Esophagus (tissue), 2 donors: ENCODE data around the gene DNAJA2. TPM values are rescaled to one million over a fixed set of nuclear protein-coding genes. Genes with fewer than 3 reads are reported as not detected.
"Not testable (repeated sequence)": the region's sequence is repeated elsewhere in the genome, so short reads cannot be mapped to it uniquely, and the experiment has no call there.

Experiments
- H3K27ac ChIP-seq, 2 donors: one replicate each; pipeline ENCODE4 v1.5.1; 2013; ENCODE audit warnings: low read depth in 2 of 2, mild to moderate bottlenecking in 2 of 2, inconsistent platforms in 1 of 2, low read length in 1 of 2, moderate library complexity in 1 of 2
- H3K27me3 ChIP-seq, 2 donors: one replicate each; pipeline ENCODE4 v1.6.1; 2013; ENCODE audit warnings: low read length in 2 of 2, control low read depth in 1 of 2, mild to moderate bottlenecking in 1 of 2; ENCODE audit not compliant: insufficient read depth in 2 of 2, control insufficient read depth in 1 of 2
- H3K36me3 ChIP-seq, 2 donors: one replicate each; pipeline ENCODE4 v1.6.1; 2013; ENCODE audit warnings: low read length in 1 of 2; ENCODE audit not compliant: control insufficient read depth in 2 of 2, insufficient read depth in 2 of 2
- H3K4me1 ChIP-seq, 2 donors: one replicate each; pipeline ENCODE4 v1.6.1; 2013; ENCODE audit warnings: low read length in 1 of 2; ENCODE audit not compliant: control insufficient read depth in 2 of 2, insufficient read depth in 2 of 2
- H3K4me3 ChIP-seq, 2 donors: one replicate each; pipeline ENCODE4 v1.5.1; 2013; ENCODE audit warnings: low read length in 2 of 2, mild to moderate bottlenecking in 2 of 2, low read depth in 1 of 2, moderate library complexity in 1 of 2
- H3K9me3 ChIP-seq, 2 donors: one replicate each; pipeline ENCODE4 v1.6.1; 2013; ENCODE audit warnings: mild to moderate bottlenecking in 2 of 2, low read depth in 1 of 2, low read length in 1 of 2, moderate library complexity in 1 of 2; ENCODE audit not compliant: control insufficient read depth in 2 of 2, insufficient read depth in 1 of 2
- whole genome bisulfite sequencing, 2 donors: extraction: QIAGEN DNeasy Blood & Tissue Kit; methylation state at CpG; one replicate each; pipeline ENCODE4 v1.1.7; 2013; 5-methylcytosine and 5-hydroxymethylcytosine counted together
- polyA plus RNA-seq, 2 donors: library from polyadenylated mRNA; stranded (reverse); fragments of 200-250 nt; gene quantifications; one replicate each; pipeline ENCODE4 v1.2.3, GENCODE V29; 2013
- donor health status: healthy with polysubstance abuse.
- donor health status: Bipolar disorder and iron deficiency.

The DNAJA2 gene
- polyA plus RNA-seq, 2 donors: 31.1 to 39.2 TPM

GRCh38 chr16:47004652-47005051, 31.2 kb upstream of the DNAJA2 start:
- H3K9me3 ChIP-seq: no peaks in the 10 kb centered on the region
- no peak overlapping the region for H3K27ac ChIP-seq
- H3K36me3 ChIP-seq: no peaks in the 10 kb centered on the region
- no peaks in the 10 kb centered on the region for H3K27me3 ChIP-seq
- WGBS, 2 donors: 70 to 77% methylated on average over 2 of the region's 2 CpGs
- H3K4me1 ChIP-seq: no peaks in the 10 kb centered on the region
- no peak overlapping the region for H3K4me3 ChIP-seq

- 97 to 98% methylated on average over 9 to 24 of the region's 29 CpGs for WGBS, 2 donors
- H3K9me3 ChIP-seq, H3K27ac ChIP-seq, H3K4me1 ChIP-seq, H3K27me3 ChIP-seq, H3K4me3 ChIP-seq, H3K36me3 ChIP-seq: not testable (repeated sequence)
Measured at GRCh38 chr16:47000066-47000465, 26.6 kb upstream of the DNAJA2 start.

DNA sequence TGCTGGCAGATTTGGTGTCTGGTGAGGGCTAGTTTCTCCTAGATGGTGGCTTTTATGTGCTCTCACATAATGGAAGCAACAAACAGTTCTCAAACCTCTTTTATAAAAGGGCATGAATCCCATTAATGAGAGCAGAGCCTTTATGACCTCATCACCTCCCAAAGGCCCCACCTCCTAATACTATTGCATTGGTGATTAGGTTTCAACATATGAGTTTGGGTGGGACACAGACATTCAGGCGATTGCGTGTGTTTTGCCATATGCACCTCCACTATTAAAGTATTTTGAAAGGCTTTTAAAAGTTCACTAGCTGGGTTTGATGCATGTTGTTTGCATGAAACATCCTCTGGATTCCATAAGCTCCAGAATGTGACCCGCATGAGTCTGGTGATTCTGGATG, 24.4 kb upstream of the DNAJA2 start:
- Histone ChIP-seq H3K4me1 (peaks cover 0 to 2% of the 10 kb centered on the region in 2 donors), H3K27ac (no peak overlapping the region), H3K4me3 (no peak overlapping the region), H3K27me3 (no peaks in the 10 kb centered on the region), H3K9me3 (no peaks in the 10 kb centered on the region), H3K36me3 (no peaks in the 10 kb centered on the region)
- WGBS, 2 donors: 96 to 97% methylated on average over 3 of the region's 3 CpGs

DNA sequence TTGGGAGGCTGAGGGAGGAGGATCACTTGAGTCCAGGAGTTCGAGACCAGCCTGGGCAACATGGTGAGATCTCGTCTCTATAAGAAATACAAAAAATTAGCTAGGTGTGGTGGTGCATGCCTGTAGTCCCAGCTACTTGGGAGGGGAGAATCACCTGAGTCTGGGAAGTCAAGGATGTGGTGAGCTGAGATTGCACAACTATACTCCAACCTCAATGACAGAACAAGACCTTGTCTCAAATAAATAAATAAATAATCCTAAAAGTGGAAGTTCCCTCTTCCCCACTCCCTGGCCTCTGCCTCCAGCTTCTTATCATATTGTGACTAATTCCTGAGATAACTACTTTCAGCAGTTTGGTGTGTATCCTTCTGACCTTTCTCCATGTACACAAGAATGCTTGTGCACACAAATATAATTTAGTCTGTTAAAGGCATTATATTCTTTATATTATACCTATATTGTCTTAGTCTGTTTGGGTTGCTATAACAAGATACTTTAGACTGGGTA, 23.5 kb upstream of the DNAJA2 start:
- Histone ChIP-seq H3K4me1 (peaks cover 0 to 2% of the 10 kb centered on the region in 2 donors), H3K27ac (no peak overlapping the region), H3K36me3 (no peaks in the 10 kb centered on the region), H3K27me3 (no peaks in the 10 kb centered on the region), H3K9me3 (no peaks in the 10 kb centered on the region), H3K4me3 (no peak overlapping the region)
- WGBS, 2 donors: 90 to 96% methylated on average over 2 of the region's 2 CpGs

GRCh38 chr16:46996391-46996790, 22.9 kb upstream of the DNAJA2 start:
- Histone ChIP-seq H3K36me3 (no peaks in the 10 kb centered on the region), H3K27ac (no peak overlapping the region), H3K4me3 (no peak overlapping the region), H3K27me3 (no peaks in the 10 kb centered on the region), H3K9me3 (no peaks in the 10 kb centered on the region), H3K4me1 (peaks cover 0 to 2% of the 10 kb centered on the region in 2 donors)
- 67 to 76% methylated on average over 1 of the region's 1 CpG for WGBS, 2 donors

DNA sequence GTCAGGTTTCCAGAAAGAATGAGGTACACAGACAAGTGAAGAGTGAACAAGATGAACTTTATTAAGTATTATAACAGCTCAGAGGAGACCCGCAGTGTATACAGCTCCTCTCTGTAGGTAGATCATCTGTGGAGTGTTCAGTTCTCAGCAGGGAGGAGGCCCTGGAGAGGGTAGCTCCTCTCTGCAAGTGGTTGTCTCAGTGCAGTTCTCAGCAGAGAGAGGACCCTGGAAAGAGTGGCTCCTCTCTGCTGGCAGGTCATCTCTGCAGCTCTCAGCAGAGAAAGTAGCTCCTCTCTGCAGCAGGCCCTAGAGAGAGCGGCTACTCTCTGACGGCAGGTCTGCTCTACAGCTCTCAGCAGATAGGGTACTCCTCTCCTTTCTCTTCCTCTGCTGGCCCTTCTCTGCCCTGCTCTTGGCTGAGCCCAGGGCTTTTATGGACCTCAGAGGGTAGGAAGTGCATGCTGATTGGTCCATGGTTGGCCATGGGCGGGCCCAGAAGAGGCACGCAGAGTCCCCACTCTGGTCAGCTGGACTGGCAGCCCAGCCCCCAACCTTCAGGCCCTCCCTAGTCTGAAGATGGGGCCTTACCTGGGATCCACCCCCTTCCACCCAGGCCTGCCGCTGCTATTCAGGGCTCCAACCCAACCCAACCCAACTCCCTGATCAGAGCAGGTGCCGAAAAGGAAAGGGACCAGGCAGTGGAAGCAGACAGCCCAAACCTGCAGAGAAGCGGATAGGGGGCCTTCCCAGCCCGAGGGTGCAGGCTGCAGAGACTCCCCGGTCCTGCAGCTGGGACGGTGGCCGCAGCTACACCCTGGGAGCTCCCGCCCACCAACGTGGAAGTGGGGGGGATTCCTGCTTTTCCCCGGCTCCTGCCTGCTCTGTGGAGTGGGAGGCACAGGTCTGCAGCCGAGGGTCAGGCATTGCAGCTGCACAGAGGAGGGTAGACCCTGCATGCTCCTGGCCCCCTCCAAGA, 18.5 kb upstream of the DNAJA2 start:
- Histone ChIP-seq H3K4me1 (peaks cover 0 to 2% of the 10 kb centered on the region in 2 donors), H3K4me3 (no peak overlapping the region), H3K27me3 (no peaks in the 10 kb centered on the region), H3K9me3 (no peaks in the 10 kb centered on the region), H3K36me3 (no peaks in the 10 kb centered on the region), H3K27ac (no peak overlapping the region)
- WGBS, 2 donors: 92 to 93% methylated on average over 16 of the region's 16 CpGs

GRCh38 chr16:46986896-46987295, 13.4 kb upstream of the DNAJA2 start:
- H3K4me1 ChIP-seq: no peaks in the 10 kb centered on the region
- WGBS, 2 donors: 47 to 54% methylated on average over 3 of the region's 3 CpGs

DNA sequence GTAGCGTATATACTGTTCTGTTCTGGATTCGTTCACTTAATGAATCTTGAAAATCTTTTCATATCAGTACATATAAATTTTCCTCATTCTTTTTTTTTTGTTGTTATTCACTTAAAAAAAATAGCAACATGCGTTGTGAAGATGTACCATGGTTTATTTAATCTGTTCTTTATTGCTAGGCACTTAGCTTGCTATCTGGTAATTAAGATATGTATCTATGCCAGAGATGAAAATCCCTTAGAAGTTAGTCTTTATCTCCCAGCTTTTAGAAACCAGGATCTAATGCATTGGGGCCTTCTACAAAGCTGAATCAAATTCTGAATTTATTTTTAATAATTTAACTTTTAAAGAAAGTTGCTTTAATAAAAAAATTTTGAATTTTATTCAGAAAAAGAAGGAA, 13.0 kb upstream of the DNAJA2 start:
- Histone ChIP-seq H3K4me3 (no peak overlapping the region), H3K27ac (no peak overlapping the region), H3K36me3 (no peaks in the 10 kb centered on the region), H3K4me1 (no peaks in the 10 kb centered on the region), H3K9me3 (no peaks in the 10 kb centered on the region), H3K27me3 (no peaks in the 10 kb centered on the region)
- 87 to 91% methylated on average over 3 of the region's 3 CpGs for WGBS, 2 donors

More at GRCh38 chr16:46986896-46987295, 13.4 kb upstream of the DNAJA2 start:
- Histone ChIP-seq H3K4me3 (no peak overlapping the region), H3K9me3 (no peaks in the 10 kb centered on the region), H3K27ac (no peak overlapping the region), H3K36me3 (no peaks in the 10 kb centered on the region), H3K27me3 (no peaks in the 10 kb centered on the region)

DNA sequence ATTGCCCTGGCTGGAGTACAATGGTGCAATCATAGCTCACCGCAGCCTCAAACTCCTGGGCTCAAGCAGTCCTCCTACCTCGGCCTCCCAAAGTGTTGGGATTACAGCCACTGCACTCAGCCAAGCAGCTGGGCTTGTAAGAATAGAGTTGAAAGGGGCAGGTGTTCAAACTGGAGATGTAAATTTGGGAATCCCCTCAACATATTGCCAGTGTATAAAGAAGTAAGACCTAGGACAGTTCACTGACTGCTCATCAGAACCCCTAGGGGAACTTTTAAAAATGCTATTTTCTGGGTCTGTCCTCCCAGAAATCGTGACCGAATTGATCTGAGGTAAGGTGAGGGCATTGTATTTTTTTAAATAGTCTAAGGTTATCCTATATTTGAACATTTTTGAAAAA, 8.9 kb upstream of the DNAJA2 start:
- H3K36me3 ChIP-seq: no peaks in the 10 kb centered on the region
- H3K27me3 ChIP-seq: no peaks in the 10 kb centered on the region
- H3K9me3 ChIP-seq: no peaks in the 10 kb centered on the region
- WGBS, 2 donors: 87 to 88% methylated on average over 4 of the region's 4 CpGs
- no peak overlapping the region for H3K4me3 ChIP-seq
- H3K27ac ChIP-seq: no peak overlapping the region
- no peaks in the 10 kb centered on the region for H3K4me1 ChIP-seq

DNA sequence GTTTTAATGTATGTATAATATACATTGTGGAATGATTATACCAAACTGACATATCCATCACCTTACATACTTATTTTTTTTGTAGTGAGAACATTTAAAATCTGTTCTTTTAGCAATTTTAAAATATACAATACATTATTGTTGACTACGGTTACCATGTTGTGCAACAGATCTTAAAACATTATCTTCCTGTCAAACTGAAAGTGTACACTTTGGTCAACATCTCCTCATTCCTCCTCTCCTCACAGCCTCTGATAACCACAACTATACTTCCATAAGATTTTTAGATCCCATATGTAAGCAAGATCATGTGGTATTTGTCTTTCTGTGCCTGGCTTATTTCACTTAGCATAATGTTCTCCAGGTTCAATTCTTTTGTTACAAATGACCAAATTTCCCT, 7.5 kb upstream of the DNAJA2 start:
- Histone ChIP-seq H3K27me3 (no peaks in the 10 kb centered on the region), H3K4me3 (no peak overlapping the region), H3K27ac (no peak overlapping the region), H3K9me3 (no peaks in the 10 kb centered on the region), H3K36me3 (no peaks in the 10 kb centered on the region), H3K4me1 (no peaks in the 10 kb centered on the region)
- 85 to 91% methylated on average over 1 of the region's 1 CpG for WGBS, 2 donors
